Gastrocnemius medialis (tissue), 4 donors: ENCODE results near the gene FYCO1.

Source experiments
- CTCF ChIP-seq, 5 experiments: fragments of 450-650 bp in 3 of 5; fragments of 200-600 bp in 2 of 5; sonication (generic) in 2 of 5; IDR thresholded peaks in 4 of 5; conservative IDR thresholded peaks in 1 of 5; 1 replicate in 4 of 5; 2 replicates in 1 of 5; pipeline ENCODE4 v1.5.1; 2016 to 2019; ENCODE audit warnings: antibody characterized with exemption in 5 of 5, mild to moderate bottlenecking in 3 of 5, moderate library complexity in 3 of 5
- POLR2A ChIP-seq, 2 donors: fragments of 450-650 bp; IDR thresholded peaks; one replicate each; pipeline ENCODE4 v1.6.1; 2017; ENCODE audit warnings: antibody characterized with exemption in 2 of 2, mild to moderate bottlenecking in 2 of 2, moderate library complexity in 2 of 2

- TF ChIP-seq CTCF (IDR thresholded peaks at IDR 0.05 in 4 of 5, conservative IDR thresholded peaks at IDR 0.05 in 1 of 5) (no peak), POLR2A (IDR thresholded peaks at IDR 0.05) (no peak)
These were observed 5.4 kb downstream of the FYCO1 start for GRCh38 chr3:45990181-45990580.
